Activated CD8-positive, alpha-beta memory T cell treated with anti-CD3 and anti-CD28 coated beads, Interleukin-2, amount 50 U/mL, for 24 hours (primary cell): Measurements from ENCODE around the gene HLA-DMA.

Source experiments
- DNase-seq: peaks from one replicate; pipeline ENCODE4 v3.0.0-alpha.2; 2020; ENCODE audit errors: extremely low read depth

The HLA-DMA gene

DNA sequence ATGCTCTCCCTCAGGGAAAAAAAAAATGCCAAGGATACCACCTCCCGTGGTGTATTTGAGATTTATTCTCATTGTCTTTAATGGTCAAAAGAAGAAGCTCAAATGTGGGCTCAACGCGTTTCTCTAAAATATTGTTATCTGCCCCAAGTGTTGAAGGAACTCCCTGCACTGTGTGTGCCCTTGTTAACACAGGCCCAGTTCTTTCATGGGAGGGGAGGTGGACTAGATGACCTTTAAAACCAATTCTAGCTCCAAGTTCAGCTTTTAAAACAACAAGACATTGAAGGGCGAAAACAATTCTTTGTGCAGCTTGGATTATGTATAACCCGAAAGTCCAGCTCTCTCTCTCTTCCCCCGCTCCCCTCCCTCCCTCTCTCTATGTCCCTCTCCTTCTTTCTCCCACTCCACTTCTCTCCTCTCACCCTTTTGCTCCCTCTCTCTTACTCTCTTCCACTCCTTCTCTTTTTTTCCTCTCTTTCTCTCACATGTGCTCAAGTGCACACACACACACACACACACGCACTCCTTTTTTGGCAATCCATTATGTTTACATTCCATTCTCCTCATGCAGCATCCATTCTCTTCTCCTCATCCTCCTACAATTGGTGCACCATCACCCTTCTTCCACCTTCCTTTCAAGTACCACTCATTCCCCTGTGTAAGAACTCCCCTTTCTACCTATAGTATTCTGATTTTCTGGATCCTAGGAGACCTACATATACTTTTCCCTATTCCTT lies 20.6 kb downstream of the HLA-DMA start:
- no peak for DNase-seq

GRCh38 chr6:32931211-32931610 lies 21.7 kb downstream of the HLA-DMA start:
- DNase-seq, result no peak

- DNase-seq, result no peak
Measured at GRCh38 chr6:32922083-32922482, 30.8 kb downstream of the HLA-DMA start.

GRCh38 chr6:32920715-32921114 lies 32.2 kb downstream of the HLA-DMA start:
- no peak for DNase-seq

- no peak for DNase-seq
Measured at GRCh38 chr6:32912951-32913350, 39.9 kb downstream of the HLA-DMA start.

DNA sequence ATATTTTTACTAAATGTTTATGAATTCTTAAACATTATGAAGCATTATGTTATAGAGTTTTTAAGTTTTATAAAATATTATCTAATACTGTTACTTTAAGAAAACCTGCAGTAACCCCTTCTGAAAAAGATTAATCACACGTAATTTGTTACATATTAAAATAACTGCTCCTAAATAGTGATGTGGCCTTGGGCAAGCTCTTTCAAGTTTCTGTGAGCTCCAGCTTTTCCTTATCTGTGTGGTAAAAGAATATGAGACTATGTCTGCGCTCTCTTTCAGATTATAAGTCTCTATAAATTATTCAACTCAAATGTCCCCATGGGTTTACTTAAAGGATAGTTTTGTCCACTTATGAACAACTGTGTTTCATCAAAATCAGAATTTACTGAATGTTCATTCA lies 44.0 kb downstream of the HLA-DMA start:
- no peak for DNase-seq

GRCh38 chr6:32906539-32906938 lies 46.4 kb downstream of the HLA-DMA start:
- DNase-seq, result no peak

GRCh38 chr6:32905078-32905477 lies 47.8 kb downstream of the HLA-DMA start:
- DNase-seq, result no peak

- no peak for DNase-seq
Measured at GRCh38 chr6:32903952-32904351, 48.9 kb downstream of the HLA-DMA start.
